Stomach (tissue), 9 donors: ENCODE data around the gene GALNT2. TPM values are rescaled to one million over a fixed set of nuclear protein-coding genes. Genes with fewer than 3 reads are reported as not detected.

Experiments
- DNase-seq, 2 donors: peaks; one replicate each; pipeline versions ENCODE4 v3.0.0 to v3.0.0-alpha.2; 2013 to 2019
- H3K27ac ChIP-seq, 5 donors: fragments of 200-600 bp in 4 of 5; sonication (generic) in 4 of 5; one replicate each; pipeline ENCODE4 v1.5.1; 2013 to 2019; ENCODE audit warnings: mild to moderate bottlenecking in 1 of 5, moderate library complexity in 1 of 5
- H3K27me3 ChIP-seq, 3 donors: fragments of 200-600 bp; sonication (generic); one replicate each; pipeline ENCODE4 v1.5.1; 2017 to 2019; ENCODE audit warnings: mixed run types in 1 of 3
- H3K36me3 ChIP-seq, 4 donors: fragments of 200-600 bp; sonication (generic); 1 replicate in 3 of 4; 2 replicates in 1 of 4; pipeline ENCODE4 v1.5.1; 2016 to 2019
- H3K4me1 ChIP-seq, 4 donors: fragments of 200-600 bp; sonication (generic); one replicate each; pipeline ENCODE4 v1.5.1; 2016 to 2019
- H3K4me3 ChIP-seq, 4 donors: fragments of 200-600 bp; sonication (generic) in 3 of 4; one replicate each; pipeline ENCODE4 v1.5.1; 2016 to 2019; ENCODE audit warnings: mild to moderate bottlenecking in 1 of 4
- H3K9me3 ChIP-seq, 4 donors: fragments of 200-600 bp; sonication (generic); one replicate each; pipeline ENCODE4 v1.5.1; 2016 to 2019
- CTCF ChIP-seq, 7 experiments: fragments of 450-650 bp in 4 of 7; fragments of 200-600 bp in 3 of 7; sonication (generic) in 3 of 7; IDR thresholded peaks; one replicate each; pipeline ENCODE4 v1.5.1; 2016 to 2019; ENCODE audit warnings: antibody characterized with exemption in 7 of 7, control low read depth in 2 of 7, mild to moderate bottlenecking in 1 of 7
- EP300 ChIP-seq: sonication (generic); formaldehyde crosslinking; IDR thresholded peaks from one replicate; pipeline ENCODE4 v1.6.1; 2017; ENCODE audit warnings: antibody characterized with exemption
- POLR2A ChIP-seq, 4 donors: fragments of 450-650 bp; IDR thresholded peaks; one replicate each; pipeline ENCODE4 v1.6.1; 2016; ENCODE audit warnings: antibody characterized with exemption in 4 of 4, control low read depth in 2 of 4, mild to moderate bottlenecking in 1 of 4, moderate library complexity in 1 of 4
- POLR2AphosphoS5 ChIP-seq, 3 donors: sonication (generic); formaldehyde crosslinking; IDR thresholded peaks; one replicate each; pipeline ENCODE4 v1.6.1; 2016; ENCODE audit warnings: antibody characterized with exemption in 3 of 3
- WGBS, 5 donors: extraction: QIAGEN DNeasy Blood & Tissue Kit in 3 of 5; methylation state at CpG; one replicate each; pipeline versions ENCODE4 v1.1.5 to v1.1.7; 2013 to 2018; 5-methylcytosine and 5-hydroxymethylcytosine counted together
- intact Hi-C: fragments of 100-400 bp; cut with DNase I; formaldehyde crosslinking; loops from one replicate; pipeline ENCODE4 v1.15.1; 2023; ENCODE audit warnings: low total_unique reads
- polyA plus RNA-seq, 3 donors: library from polyadenylated mRNA; stranded (reverse); fragments of 200-250 nt; gene quantifications; one replicate each; pipeline ENCODE4 v1.2.3, GENCODE V29; 2013
- total RNA-seq, 5 donors: library from RNA; depleted of rRNA; stranded (reverse); fragments of >200 nt; gene quantifications; one replicate each; pipeline versions ENCODE4 v1.1.0 to v1.2.3, GENCODE V29; 2014 to 2016
- donor health status: healthy with polysubstance abuse.
- donor health status: Bipolar disorder and iron deficiency.
- donor health status: healthy.

GALNT2 gene
- total and polyA plus RNA-seq, 8 donors = 5.5 to 101 (median 43.1) TPM

DNA sequence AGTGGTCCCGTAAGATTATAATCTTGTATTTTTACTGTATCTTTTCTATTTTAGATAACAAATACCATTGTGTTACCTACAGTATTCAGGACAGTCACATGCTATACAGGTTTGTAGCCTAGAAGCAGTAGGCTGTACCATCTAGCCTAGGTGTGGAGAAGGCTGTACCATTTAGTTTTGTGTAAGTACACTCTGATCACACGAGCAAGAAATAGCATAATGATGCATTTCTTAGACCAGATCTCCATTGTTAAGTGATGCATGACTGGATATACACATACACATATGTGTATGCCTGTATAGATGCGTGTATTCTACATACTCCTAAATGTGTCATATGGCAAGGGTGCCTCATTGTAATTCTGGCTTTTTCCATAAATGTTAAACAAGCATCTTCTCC, 33.9 kb downstream of the GALNT2 start:
- Histone ChIP-seq H3K4me3 (no peak overlapping the region), H3K9me3 (no peaks in the 10 kb centered on the region), H3K27ac (peak overlapping the region in 3 of 5 donors; percentile 46 to 87 (median 87)), H3K27me3 (no peaks in the 10 kb centered on the region), H3K4me1 (peaks cover 32 to 66% (median 48%) of the 10 kb centered on the region in 4 donors), H3K36me3 (no peaks in the 10 kb centered on the region)
- intact Hi-C loops = no loop called here
- WGBS, 5 donors = 76 to 88% (median 80%) methylated on average over 3 of the region's 3 CpGs
- DNase-seq = no peak
- TF ChIP-seq POLR2A (IDR thresholded peaks at IDR 0.05) = no peak
- no peak for TF ChIP-seq POLR2AphosphoS5 (IDR thresholded peaks at IDR 0.05)
- TF ChIP-seq CTCF (IDR thresholded peaks at IDR 0.05) = no peak
- TF ChIP-seq EP300 = no peak

DNA sequence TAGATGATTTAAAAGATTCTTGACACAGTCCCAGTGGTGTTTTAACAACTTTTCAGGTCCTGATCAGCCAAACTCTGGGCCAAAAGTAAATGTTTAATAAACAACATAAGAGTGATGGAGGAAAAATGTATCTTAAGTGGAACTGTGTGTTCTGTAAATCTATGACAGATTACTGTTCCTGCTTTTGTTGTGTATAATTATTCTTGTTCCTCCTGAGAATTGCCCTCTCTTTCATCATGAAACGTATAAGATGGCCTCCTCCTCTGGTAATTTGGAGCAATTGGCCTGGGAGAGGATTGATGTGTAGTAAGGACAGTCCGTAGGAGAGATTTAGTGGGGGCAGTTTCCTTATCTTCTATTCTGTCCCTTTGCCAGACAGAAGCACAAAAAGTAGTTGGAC, 34.5 kb downstream of the GALNT2 start:
- TF ChIP-seq POLR2AphosphoS5 (IDR thresholded peaks at IDR 0.05) (peak in 2 of 3 donors; percentile 19 to 78), POLR2A (IDR thresholded peaks at IDR 0.05) (no peak)
- no peak for DNase-seq
- H3K27ac ChIP-seq = peak overlapping the region in 4 of 5 donors; percentile 11 to 87 (median 66)
- H3K36me3 ChIP-seq = no peaks in the 10 kb centered on the region
- no peak overlapping the region for H3K4me3 ChIP-seq
- H3K27me3 ChIP-seq = no peaks in the 10 kb centered on the region
- H3K4me1 ChIP-seq = peaks cover 39 to 72% (median 55%) of the 10 kb centered on the region in 4 donors
- 24 to 48% (median 29%) methylated on average over 2 of the region's 2 CpGs for WGBS, 5 donors
- no peaks in the 10 kb centered on the region for H3K9me3 ChIP-seq
- intact Hi-C loops = no loop called here

GRCh38 chr1:230102046-230102445, 35.0 kb downstream of the GALNT2 start:
- intact Hi-C loops = no loop called here

GRCh38 chr1:230102472-230102871, 35.4 kb downstream of the GALNT2 start:
- intact Hi-C loops = no loop called here
- H3K27ac ChIP-seq = peak overlapping the region in 4 of 5 donors; percentile 11 to 87 (median 60)
- no peak for DNase-seq
- 64 to 95% (median 92%) methylated on average over 4 of the region's 4 CpGs for WGBS, 5 donors
- H3K4me3 ChIP-seq = no peak overlapping the region
- no peaks in the 10 kb centered on the region for H3K27me3 ChIP-seq
- no peaks in the 10 kb centered on the region for H3K36me3 ChIP-seq
- H3K4me1 ChIP-seq = peaks cover 48 to 81% (median 60%) of the 10 kb centered on the region in 4 donors
- TF ChIP-seq POLR2A (IDR thresholded peaks at IDR 0.05) (no peak), CTCF (IDR thresholded peaks at IDR 0.05) (no peak), POLR2AphosphoS5 (IDR thresholded peaks at IDR 0.05) (no peak), EP300 (no peak)
- H3K9me3 ChIP-seq = no peaks in the 10 kb centered on the region

More at GRCh38 chr1:230102046-230102445, 35.0 kb downstream of the GALNT2 start:
- DNase-seq = no peak
- no peaks in the 10 kb centered on the region for H3K9me3 ChIP-seq
- H3K27ac ChIP-seq = peak overlapping the region in 4 of 5 donors; percentile 11 to 87 (median 60)
- TF ChIP-seq CTCF (IDR thresholded peaks at IDR 0.05) = no peak
- TF ChIP-seq POLR2A (IDR thresholded peaks at IDR 0.05) = no peak
- no peak for TF ChIP-seq EP300
- TF ChIP-seq POLR2AphosphoS5 (IDR thresholded peaks at IDR 0.05) = no peak
- no peaks in the 10 kb centered on the region for H3K27me3 ChIP-seq
- H3K4me1 ChIP-seq = peaks cover 43 to 77% (median 59%) of the 10 kb centered on the region in 4 donors
- H3K4me3 ChIP-seq = no peak overlapping the region
- 81 to 98% (median 92%) methylated on average over 5 of the region's 5 CpGs for WGBS, 5 donors
- no peaks in the 10 kb centered on the region for H3K36me3 ChIP-seq
